Stimulated activated naive CD4-positive, alpha-beta T cell (primary cell): ENCODE results near the gene ATAD1.
"Not testable (repeated sequence)": the region's sequence is repeated elsewhere in the genome, so short reads cannot be mapped to it uniquely, and the experiment has no call there.

ENCODE experiments used
- DNase-seq, 6 experiments: peaks; one replicate each; lab custom pipeline; 2025; lab: John Stamatoyannopoulos, UW

Gene ATAD1

GRCh38 chr10:87753995-87754866, 63.8 kb downstream of the ATAD1 start:
- DNase-seq: no peak

GRCh38 chr10:87752566-87752965, 65.5 kb downstream of the ATAD1 start:
- DNase-seq: no peak

GRCh38 chr10:87751274-87751673, 66.8 kb downstream of the ATAD1 start:
- DNase-seq: no peak

GRCh38 chr10:87750817-87751216, 67.2 kb downstream of the ATAD1 start:
- no peak for DNase-seq

GRCh38 chr10:87750001-87750671, 67.9 kb downstream of the ATAD1 start:
- no peak for DNase-seq

GRCh38 chr10:87748244-87748643, 69.8 kb downstream of the ATAD1 start:
- DNase-seq: not testable (repeated sequence)

GRCh38 chr10:87746911-87747310, 71.1 kb downstream of the ATAD1 start:
- no peak for DNase-seq

GRCh38 chr10:87744606-87745005, 73.4 kb downstream of the ATAD1 start:
- no peak for DNase-seq

- not testable (repeated sequence) for DNase-seq
Observed at GRCh38 chr10:87742992-87743610, 74.9 kb downstream of the ATAD1 start.

GRCh38 chr10:87740254-87740655, 77.8 kb downstream of the ATAD1 start:
- no peak for DNase-seq

GRCh38 chr10:87739703-87740102, 78.3 kb downstream of the ATAD1 start:
- DNase-seq: no peak

- DNase-seq: not testable (repeated sequence)
Observed at GRCh38 chr10:87738253-87738652, 79.8 kb downstream of the ATAD1 start.

- no peak for DNase-seq
Observed at GRCh38 chr10:87734987-87735827, 82.8 kb downstream of the ATAD1 start.

- no peak for DNase-seq
Observed at GRCh38 chr10:87733081-87733480, 84.9 kb downstream of the ATAD1 start.

- DNase-seq: no peak
Observed at GRCh38 chr10:87729940-87730339, 88.1 kb downstream of the ATAD1 start.

GRCh38 chr10:87724789-87725188, 93.2 kb downstream of the ATAD1 start:
- no peak for DNase-seq

- no peak for DNase-seq
Observed at GRCh38 chr10:87723500-87723899, 94.5 kb downstream of the ATAD1 start.

GRCh38 chr10:87722716-87723115, 95.3 kb downstream of the ATAD1 start:
- DNase-seq: no peak

GRCh38 chr10:87721781-87722180, 96.2 kb downstream of the ATAD1 start:
- DNase-seq: no peak

GRCh38 chr10:87720665-87721064, 97.4 kb downstream of the ATAD1 start:
- no peak for DNase-seq

GRCh38 chr10:87716348-87716670, 101.7 kb downstream of the ATAD1 start:
- DNase-seq: no peak
